H1 (cell line): ENCODE data around the gene TMED5. TPM values are rescaled to one million over a fixed set of nuclear protein-coding genes. Genes with fewer than 3 reads are reported as not detected.

Experiments used
- ASH2L ChIP-seq: fragments of 200-600, 300-600 bp; sonication (generic); IDR thresholded peaks from one replicate; pipeline ENCODE4 v1.7.1; 2017; ENCODE audit warnings: low read length
- CBX5 ChIP-seq: fragments of 300-800, 300-1000 bp; sonication (generic); IDR thresholded peaks from 2 replicates; pipeline ENCODE4 v1.7.1; 2016; ENCODE audit warnings: antibody characterized with exemption, low read length, low read depth
- CHD1 ChIP-seq: IDR thresholded peaks from 2 replicates; pipeline ENCODE4 v1.6.1; 2012; ENCODE audit warnings: low read depth, low read length, improper control_type of control experiment
- CHD2 ChIP-seq: IDR thresholded peaks from 2 replicates; pipeline ENCODE4 v1.6.1; 2012; ENCODE audit warnings: low read length, improper control_type of control experiment
- FOSL1 ChIP-seq: IDR thresholded peaks from 2 replicates; pipeline ENCODE4 v1.6.1; 2011; ENCODE audit warnings: mild to moderate bottlenecking, low read depth, low read length, moderate library complexity; ENCODE audit not compliant: insufficient read depth
- HDAC6 ChIP-seq: IDR thresholded peaks from one replicate; pipeline ENCODE4 v1.7.1; 2012; ENCODE audit warnings: low read depth, mild to moderate bottlenecking, inconsistent platforms, low read length, moderate library complexity
- JUND ChIP-seq: IDR thresholded peaks from 2 replicates; pipeline ENCODE4 v1.6.1; 2011; ENCODE audit warnings: mild to moderate bottlenecking, improper control_type of control experiment, low read length
- KDM4A ChIP-seq: IDR thresholded peaks from one replicate; pipeline ENCODE4 v1.7.1; 2012; ENCODE audit warnings: low read depth, mild to moderate bottlenecking, moderate library complexity, low read length, inconsistent platforms; ENCODE audit not compliant: severe bottlenecking
- NANOG ChIP-seq: IDR thresholded peaks from 2 replicates; pipeline ENCODE4 v1.6.1; 2011; ENCODE audit warnings: low read length, low read depth, mild to moderate bottlenecking, inconsistent platforms; ENCODE audit not compliant: insufficient read depth, poor library complexity, severe bottlenecking
- PHF8 ChIP-seq: fragments of 200-600 bp; sonication (generic); conservative IDR thresholded peaks from 2 replicates; pipeline ENCODE4 v1.7.1; 2012; ENCODE audit warnings: low read depth, mild to moderate bottlenecking, inconsistent platforms, low read length, moderate library complexity
- POLR2A ChIP-seq, 2 experiments: IDR thresholded peaks; 1 replicate in 1 of 2; 2 replicates in 1 of 2; pipeline ENCODE4 v1.6.1; 2011; ENCODE audit warnings: low read depth in 2 of 2, low read length in 2 of 2, mild to moderate bottlenecking in 2 of 2; ENCODE audit errors: control extremely low read depth in 1 of 2
- POLR2AphosphoS5 ChIP-seq: IDR thresholded peaks from 2 replicates; pipeline ENCODE4 v1.6.1; 2011; ENCODE audit warnings: low read depth, low read length
- POU5F1 ChIP-seq: IDR thresholded peaks from 2 replicates; pipeline ENCODE4 v1.6.1; 2011; ENCODE audit warnings: low read depth, mild to moderate bottlenecking, low read length, moderate library complexity
- RXRA ChIP-seq: IDR thresholded peaks from 2 replicates; pipeline ENCODE4 v1.6.1; 2011; ENCODE audit warnings: low read depth, mild to moderate bottlenecking, low read length, moderate library complexity; ENCODE audit not compliant: insufficient read depth
- SIX5 ChIP-seq: IDR thresholded peaks from 2 replicates; pipeline ENCODE4 v1.6.1; 2011; ENCODE audit warnings: mild to moderate bottlenecking, low read depth, low read length
- SP1 ChIP-seq: IDR thresholded peaks from 2 replicates; pipeline ENCODE4 v1.6.1; 2011; ENCODE audit warnings: low read depth, low read length
- TCF12 ChIP-seq: IDR thresholded peaks from 2 replicates; pipeline ENCODE4 v1.6.1; 2011; ENCODE audit warnings: low read depth, mild to moderate bottlenecking, low read length
- TEAD4 ChIP-seq: IDR thresholded peaks from 2 replicates; pipeline ENCODE4 v1.6.1; 2012; ENCODE audit warnings: low read depth, low read length, inconsistent platforms, mixed read lengths
- ZNF274 ChIP-seq: IDR thresholded peaks from 2 replicates; pipeline ENCODE4 v1.7.0; 2012; ENCODE audit warnings: low read length, borderline replicate concordance; ENCODE audit errors: extremely low read depth
- polyA plus RNA-seq, 7 experiments: library from polyadenylated mRNA; depleted of rRNA in 3 of 7; stranded (reverse) in 5 of 7; unstranded in 2 of 7; fragments of >200 nt in 5 of 7; fragments of 200-250 nt in 2 of 7; gene quantifications; 1 replicate in 5 of 7; 2 replicates in 1 of 7; 4 replicates in 1 of 7; pipeline versions ENCODE4 v1.2.1 to v1.2.3, GENCODE V29; 2011 to 2013; ENCODE audit warnings: missing spikeins in 2 of 7, mixed read lengths in 2 of 7
- total RNA-seq: library from RNA; stranded (reverse); fragmentation: NEBNext Ultra II Directional; extraction: Animal tissue kit (Norgen Biotek cat#: 25700); gene quantifications from 2 replicates; pipeline ENCODE4 v1.2.1, GENCODE V29; 2021
- TF ChIP-seq, protein P1 (sequence below): IDR thresholded peaks from 2 replicates; pipeline ENCODE4 v1.6.1; 2011; ENCODE audit warnings: low read length, improper control_type of control experiment
- TF ChIP-seq, protein P2 (sequence below): IDR thresholded peaks from 2 replicates; pipeline ENCODE4 v1.6.1; 2012; ENCODE audit warnings: low read length, inconsistent platforms
- TF ChIP-seq, protein P3 (sequence below): IDR thresholded peaks from 2 replicates; pipeline ENCODE4 v1.6.1; 2011; ENCODE audit warnings: low read depth, mild to moderate bottlenecking, low read length; ENCODE audit not compliant: insufficient read depth

The TMED5 gene
- total and polyA plus RNA-seq, 2 of the 8 experiments (the other 6 are each of a cell fraction or from before 2014, with no cell fraction given), result 14.8 to 32.8 TPM

DNA sequence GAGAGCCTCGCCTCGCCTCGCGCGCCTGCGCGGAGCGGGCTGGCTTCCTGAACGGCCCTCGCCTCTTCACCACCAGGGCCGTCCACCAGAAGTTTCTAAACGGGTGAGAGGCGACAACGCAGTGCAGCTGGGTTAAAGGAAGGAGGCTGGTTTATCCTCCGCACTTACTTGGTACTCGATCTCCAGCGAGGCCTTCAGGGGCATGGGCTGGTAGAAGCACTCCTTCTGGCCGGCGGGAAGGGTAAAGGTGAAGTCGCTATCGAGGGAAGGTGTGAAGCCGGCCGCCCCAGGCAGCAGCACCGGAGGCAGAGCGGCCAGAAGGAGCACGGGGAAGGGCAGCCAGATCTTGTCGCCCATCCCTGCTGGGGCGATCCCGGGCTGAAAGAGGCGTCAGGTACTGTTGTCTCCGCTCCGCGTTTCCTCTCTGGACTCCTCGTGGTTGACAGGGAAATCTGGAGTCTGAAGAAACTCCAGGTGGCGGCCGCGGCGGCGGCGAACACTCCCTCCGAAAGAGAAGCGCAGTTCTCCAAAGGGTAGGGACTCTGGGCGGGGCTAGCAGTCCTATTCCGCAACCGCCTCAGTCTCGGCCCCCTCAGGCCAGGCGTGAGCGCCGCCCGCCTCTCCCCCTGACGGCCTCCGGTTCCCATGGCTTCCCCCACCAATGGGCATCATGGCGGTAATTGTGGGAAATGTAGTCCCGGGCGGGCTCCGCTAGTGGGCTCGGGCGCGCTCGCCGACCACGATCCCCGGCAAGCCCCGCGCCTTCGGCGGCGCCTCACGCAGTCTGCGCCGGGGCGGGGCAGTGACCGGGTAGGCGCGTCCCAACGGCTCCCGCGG is at the start of gene TMED5 (continued):
- TF ChIP-seq ASH2L (peak; percentile 85), PHF8 (peak; percentile 40), FOSL1 (no peak), SP1 (peak; percentile 54; the same call in 1 of the 2 replicates), NANOG (no peak), ZNF274 (no peak), SIX5 (peak; percentile 65), POLR2A (IDR thresholded peaks at IDR 0.05; ENCODE audit: control extremely low read depth in 1 of 2, low read depth in 2 of 2, low read length in 2 of 2) (peak; percentile 65 to 77), RXRA (no peak), CHD1 (no peak), KDM4A (peak; percentile 52), POU5F1 (no peak), JUND (no peak), TEAD4 (no peak), TCF12 (no peak), POLR2AphosphoS5 (peak; percentile 64), CHD2 (no peak), CBX5 (no peak), HDAC6 (no peak)
- TF ChIP-seq, protein P1, sequence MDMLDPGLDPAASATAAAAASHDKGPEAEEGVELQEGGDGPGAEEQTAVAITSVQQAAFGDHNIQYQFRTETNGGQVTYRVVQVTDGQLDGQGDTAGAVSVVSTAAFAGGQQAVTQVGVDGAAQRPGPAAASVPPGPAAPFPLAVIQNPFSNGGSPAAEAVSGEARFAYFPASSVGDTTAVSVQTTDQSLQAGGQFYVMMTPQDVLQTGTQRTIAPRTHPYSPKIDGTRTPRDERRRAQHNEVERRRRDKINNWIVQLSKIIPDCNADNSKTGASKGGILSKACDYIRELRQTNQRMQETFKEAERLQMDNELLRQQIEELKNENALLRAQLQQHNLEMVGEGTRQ, result no peak
- TF ChIP-seq, protein P2, sequence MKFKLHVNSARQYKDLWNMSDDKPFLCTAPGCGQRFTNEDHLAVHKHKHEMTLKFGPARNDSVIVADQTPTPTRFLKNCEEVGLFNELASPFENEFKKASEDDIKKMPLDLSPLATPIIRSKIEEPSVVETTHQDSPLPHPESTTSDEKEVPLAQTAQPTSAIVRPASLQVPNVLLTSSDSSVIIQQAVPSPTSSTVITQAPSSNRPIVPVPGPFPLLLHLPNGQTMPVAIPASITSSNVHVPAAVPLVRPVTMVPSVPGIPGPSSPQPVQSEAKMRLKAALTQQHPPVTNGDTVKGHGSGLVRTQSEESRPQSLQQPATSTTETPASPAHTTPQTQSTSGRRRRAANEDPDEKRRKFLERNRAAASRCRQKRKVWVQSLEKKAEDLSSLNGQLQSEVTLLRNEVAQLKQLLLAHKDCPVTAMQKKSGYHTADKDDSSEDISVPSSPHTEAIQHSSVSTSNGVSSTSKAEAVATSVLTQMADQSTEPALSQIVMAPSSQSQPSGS, result no peak
- TF ChIP-seq, protein P3, sequence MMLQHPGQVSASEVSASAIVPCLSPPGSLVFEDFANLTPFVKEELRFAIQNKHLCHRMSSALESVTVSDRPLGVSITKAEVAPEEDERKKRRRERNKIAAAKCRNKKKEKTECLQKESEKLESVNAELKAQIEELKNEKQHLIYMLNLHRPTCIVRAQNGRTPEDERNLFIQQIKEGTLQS, result peak; percentile 33; the same call in 1 of the 2 replicates
